GM10266 (cell line): ENCODE results near the gene DIAPH2.

ENCODE experiments used
- DNase-seq: peaks from one replicate; pipeline ENCODE4 v3.0.0; 2012; ENCODE audit errors: extremely low spot score
- TF ChIP-seq, protein P1 (sequence below): IDR thresholded peaks from 2 replicates; pipeline ENCODE4 v1.5.1; 2012; ENCODE audit warnings: mild to moderate bottlenecking, low read depth; ENCODE audit not compliant: control insufficient read depth, insufficient read depth; ENCODE audit errors: missing control alignments

Gene DIAPH2

DNA sequence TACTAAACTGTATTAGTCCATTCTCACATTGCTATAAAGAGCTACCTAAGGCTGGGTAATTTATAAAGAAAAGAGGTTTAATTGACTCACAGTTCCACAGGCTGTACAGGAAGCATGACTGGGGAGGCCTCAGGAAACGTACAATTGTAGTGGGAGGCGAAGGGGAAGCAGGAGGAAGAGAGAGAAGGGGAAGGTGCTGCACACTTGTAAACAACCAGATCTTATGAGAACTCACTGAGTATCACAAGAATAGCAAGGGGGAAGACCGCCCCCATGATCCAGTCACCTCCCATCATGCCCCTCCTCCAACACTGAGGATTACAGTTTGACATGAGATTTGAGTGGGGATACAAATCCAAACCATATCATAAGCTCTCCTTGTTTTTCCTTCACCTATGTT is 239.9 kb downstream of the DIAPH2 start:
- TF ChIP-seq, protein P1, sequence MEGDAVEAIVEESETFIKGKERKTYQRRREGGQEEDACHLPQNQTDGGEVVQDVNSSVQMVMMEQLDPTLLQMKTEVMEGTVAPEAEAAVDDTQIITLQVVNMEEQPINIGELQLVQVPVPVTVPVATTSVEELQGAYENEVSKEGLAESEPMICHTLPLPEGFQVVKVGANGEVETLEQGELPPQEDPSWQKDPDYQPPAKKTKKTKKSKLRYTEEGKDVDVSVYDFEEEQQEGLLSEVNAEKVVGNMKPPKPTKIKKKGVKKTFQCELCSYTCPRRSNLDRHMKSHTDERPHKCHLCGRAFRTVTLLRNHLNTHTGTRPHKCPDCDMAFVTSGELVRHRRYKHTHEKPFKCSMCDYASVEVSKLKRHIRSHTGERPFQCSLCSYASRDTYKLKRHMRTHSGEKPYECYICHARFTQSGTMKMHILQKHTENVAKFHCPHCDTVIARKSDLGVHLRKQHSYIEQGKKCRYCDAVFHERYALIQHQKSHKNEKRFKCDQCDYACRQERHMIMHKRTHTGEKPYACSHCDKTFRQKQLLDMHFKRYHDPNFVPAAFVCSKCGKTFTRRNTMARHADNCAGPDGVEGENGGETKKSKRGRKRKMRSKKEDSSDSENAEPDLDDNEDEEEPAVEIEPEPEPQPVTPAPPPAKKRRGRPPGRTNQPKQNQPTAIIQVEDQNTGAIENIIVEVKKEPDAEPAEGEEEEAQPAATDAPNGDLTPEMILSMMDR, result no peak
- DNase-seq, result no peak

DNA sequence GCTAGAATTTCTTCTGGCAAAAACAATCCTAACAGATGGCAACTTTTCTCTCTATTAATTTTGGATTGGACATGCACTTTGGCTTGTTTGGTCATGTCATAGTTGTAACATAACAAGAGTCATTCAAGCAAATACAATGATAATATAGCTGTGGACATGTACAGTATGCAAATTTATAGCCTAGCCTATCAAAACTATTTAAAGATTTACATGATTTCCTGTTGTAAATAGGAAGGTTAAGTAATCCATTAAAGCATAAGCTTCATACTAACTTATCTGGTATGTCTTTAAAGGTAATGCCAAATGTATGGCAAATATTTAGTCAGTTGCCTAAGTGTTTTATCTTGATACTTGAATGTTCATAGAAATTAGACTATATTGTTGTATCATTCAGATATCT is 244.4 kb downstream of the DIAPH2 start:
- no peak for DNase-seq
- TF ChIP-seq, protein P1, result no peak

DNA sequence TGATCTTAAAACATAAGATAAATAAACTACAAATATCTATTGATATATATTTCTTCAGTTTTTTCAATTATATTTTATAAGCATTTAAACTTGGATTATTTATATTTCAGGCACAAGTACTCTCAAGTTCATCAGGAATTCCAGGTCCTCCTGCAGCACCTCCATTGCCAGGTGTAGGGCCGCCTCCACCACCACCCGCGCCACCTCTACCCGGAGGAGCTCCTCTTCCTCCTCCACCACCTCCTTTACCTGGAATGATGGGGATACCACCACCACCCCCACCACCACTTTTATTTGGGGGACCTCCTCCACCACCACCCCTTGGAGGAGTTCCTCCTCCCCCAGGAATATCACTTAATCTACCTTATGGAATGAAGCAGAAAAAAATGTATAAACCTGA is 273.1 kb downstream of the DIAPH2 start:
- DNase-seq, result no peak
- TF ChIP-seq, protein P1, result no peak

DNA sequence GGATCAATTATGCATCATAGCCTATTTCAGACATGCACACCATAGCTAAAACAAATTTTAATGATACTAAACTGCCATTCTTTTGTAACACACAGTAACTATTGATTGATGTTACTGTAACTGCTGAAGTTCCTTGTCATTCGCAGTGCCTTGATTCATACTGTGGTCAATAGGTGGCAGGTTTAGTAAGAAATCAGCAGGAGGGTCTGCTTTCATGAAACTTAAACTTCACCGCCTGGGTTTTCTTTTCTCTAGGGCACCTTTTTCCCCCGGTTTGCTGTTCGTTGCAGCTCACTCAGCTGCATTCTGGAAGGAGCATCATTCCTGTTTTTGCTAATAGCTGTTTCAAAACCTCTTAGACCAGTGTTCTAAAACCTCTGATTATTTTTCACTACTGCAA is 287.2 kb downstream of the DIAPH2 start:
- no peak for DNase-seq
- TF ChIP-seq, protein P1, result no peak

DNA sequence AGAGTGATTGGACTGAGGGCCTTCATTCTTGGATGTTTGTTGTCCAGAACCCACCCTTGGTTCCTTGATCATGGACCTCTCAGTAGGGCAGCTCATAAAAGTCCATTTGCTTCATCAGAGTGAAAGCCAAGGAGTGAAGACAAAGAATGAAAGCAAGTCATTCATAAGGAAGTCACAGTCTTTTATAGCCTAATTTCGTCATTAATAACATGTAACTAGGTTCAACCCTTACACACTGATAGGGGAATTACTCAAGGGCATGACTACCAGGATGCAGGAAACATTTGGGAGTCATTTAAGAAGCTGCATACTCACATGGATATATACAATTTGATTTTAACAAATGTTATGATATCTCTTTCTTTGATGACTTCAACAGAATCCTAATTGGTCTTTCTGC is 294.3 kb downstream of the DIAPH2 start:
- TF ChIP-seq, protein P1, result no peak

DNA sequence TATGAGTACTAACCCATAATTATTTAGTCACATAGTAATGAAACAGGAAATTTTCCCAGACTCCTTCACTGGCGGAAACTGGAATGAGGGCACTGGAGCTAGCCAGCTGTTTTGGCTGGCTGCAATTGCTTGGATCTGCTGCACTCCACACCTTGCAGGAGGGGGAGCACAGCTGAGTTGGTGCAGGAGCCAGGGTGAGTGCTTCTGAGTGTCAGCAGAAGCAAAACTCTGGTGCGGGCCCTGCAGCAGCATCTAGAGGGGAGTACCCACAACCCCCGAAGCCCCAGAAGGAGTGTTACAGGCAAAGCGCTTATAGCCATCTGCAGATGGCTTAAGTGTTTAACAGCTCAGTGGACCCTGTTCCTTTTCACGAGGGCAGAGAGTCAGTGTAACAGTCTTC is 295.1 kb downstream of the DIAPH2 start:
- no peak for DNase-seq
- TF ChIP-seq, protein P1, result no peak

More for the DNA sequence above, 294.3 kb downstream of the DIAPH2 start:
- DNase-seq, result no peak

DNA sequence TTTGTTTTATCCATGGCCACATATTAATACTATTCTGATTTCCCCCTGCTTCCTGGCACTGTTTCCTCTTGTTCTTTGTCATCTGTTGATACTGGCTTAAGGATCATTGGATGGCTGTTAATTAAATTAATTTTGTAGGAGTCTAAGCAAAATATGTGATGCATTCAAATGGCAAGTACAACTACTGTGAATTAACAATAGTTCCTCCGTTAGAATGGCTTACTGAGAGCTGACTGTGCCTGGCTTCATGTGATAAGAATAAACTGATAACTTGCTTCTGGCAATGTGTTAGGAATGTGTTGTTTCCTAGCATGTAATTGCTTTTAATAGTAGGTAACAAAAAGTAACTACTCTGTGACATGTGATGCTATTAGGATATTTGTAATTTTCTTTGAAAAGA is 297.5 kb downstream of the DIAPH2 start:
- DNase-seq, result no peak
- TF ChIP-seq, protein P1, result no peak
